GM18861 (cell line): ENCODE results near the gene TLNRD1.

ENCODE experiments used
- ATAC-seq: cut with Tn5 transposase; IDR thresholded peaks from one replicate; pipeline ENCODE4 v1.9.1; 2021; ENCODE audit not compliant: unreplicated experiment

TLNRD1 gene

GRCh38 chr15:81001152-81002008 is 657 bp downstream of the TLNRD1 start:
- ATAC-seq = peak; percentile 22

- no peak for ATAC-seq
Observed at GRCh38 chr15:81002009-81002330, 1.2 kb downstream of the TLNRD1 start.

- no peak for ATAC-seq
Observed at GRCh38 chr15:81002331-81003096, 1.8 kb downstream of the TLNRD1 start.

GRCh38 chr15:81003097-81003350 is 2.3 kb downstream of the TLNRD1 start:
- ATAC-seq = no peak

GRCh38 chr15:81006124-81006523 is 5.4 kb downstream of the TLNRD1 start:
- ATAC-seq = no peak

- ATAC-seq = no peak
Observed at GRCh38 chr15:81007428-81008064, 6.8 kb downstream of the TLNRD1 start.

- ATAC-seq = no peak
Observed at GRCh38 chr15:81008312-81008711, 7.6 kb downstream of the TLNRD1 start.

GRCh38 chr15:81010086-81010485 is 9.4 kb downstream of the TLNRD1 start:
- ATAC-seq = no peak

GRCh38 chr15:81011593-81011992 is 10.9 kb downstream of the TLNRD1 start:
- no peak for ATAC-seq

- ATAC-seq = no peak
Observed at GRCh38 chr15:81012588-81012987, 11.9 kb downstream of the TLNRD1 start.

GRCh38 chr15:81013396-81013929 is 12.7 kb downstream of the TLNRD1 start:
- ATAC-seq = no peak

GRCh38 chr15:81014446-81015093 is 13.8 kb downstream of the TLNRD1 start:
- no peak for ATAC-seq

- ATAC-seq = no peak
Observed at GRCh38 chr15:81015621-81016488, 15.1 kb downstream of the TLNRD1 start.

- ATAC-seq = no peak
Observed at GRCh38 chr15:81016489-81017068, 15.9 kb downstream of the TLNRD1 start.

GRCh38 chr15:81018197-81018596 is 17.5 kb downstream of the TLNRD1 start:
- no peak for ATAC-seq

GRCh38 chr15:81021321-81021720 is 20.6 kb downstream of the TLNRD1 start:
- ATAC-seq = no peak

GRCh38 chr15:81023483-81024264 is 23.0 kb downstream of the TLNRD1 start:
- ATAC-seq = peak; percentile 92

GRCh38 chr15:81024265-81024872 is 23.6 kb downstream of the TLNRD1 start:
- no peak for ATAC-seq

- no peak for ATAC-seq
Observed at GRCh38 chr15:81024936-81025335, 24.2 kb downstream of the TLNRD1 start.
